Dedifferentiated amniotic fluid mesenchymal stem cell (primary cell): Measurements from ENCODE around the gene KANTR.

ENCODE experiments used
- DNase-seq: peaks from one replicate; pipeline ENCODE4 v3.0.0-alpha.2; 2016; ENCODE audit errors: extremely low spot score

Gene KANTR

GRCh38 chrX:53081925-53082772 is 11.8 kb upstream of the KANTR start, which contains the start of gene TSPYL2:
TSS of gene TSPYL2 (plus strand) at chrX:53082367. CDS start at chrX:53082499, 132 bp downstream.
- peak; percentile 92 for DNase-seq

- no peak for DNase-seq
Measured at GRCh38 chrX:53082773-53083616, 10.9 kb upstream of the KANTR start.

- no peak for DNase-seq
Measured at GRCh38 chrX:53084043-53084570, 9.8 kb upstream of the KANTR start.

- DNase-seq, result no peak
Measured at GRCh38 chrX:53084863-53085262, 9.1 kb upstream of the KANTR start.

- no peak for DNase-seq
Measured at GRCh38 chrX:53085661-53086229, 8.2 kb upstream of the KANTR start.

GRCh38 chrX:53086464-53086863 is 7.5 kb upstream of the KANTR start:
- DNase-seq, result no peak

GRCh38 chrX:53087388-53087831 is 6.5 kb upstream of the KANTR start:
- no peak for DNase-seq

GRCh38 chrX:53088136-53088974 is 5.6 kb upstream of the KANTR start:
- peak; percentile 17 for DNase-seq

GRCh38 chrX:53089224-53089842 is 4.6 kb upstream of the KANTR start:
- DNase-seq, result peak; percentile 62

GRCh38 chrX:53089925-53090324 is 4.0 kb upstream of the KANTR start:
- DNase-seq, result no peak

- no peak for DNase-seq
Measured at GRCh38 chrX:53091354-53091753, 2.6 kb upstream of the KANTR start.

- DNase-seq, result peak; percentile 54
Measured at GRCh38 chrX:53093177-53093655, 726 bp upstream of the KANTR start.

- DNase-seq, result no peak
Measured at GRCh38 chrX:53094582-53094905, 602 bp downstream of the KANTR start.

- no peak for DNase-seq
Measured at GRCh38 chrX:53095796-53096195, 1.9 kb downstream of the KANTR start.

GRCh38 chrX:53114864-53115549 is 21.1 kb downstream of the KANTR start:
- no peak for DNase-seq

GRCh38 chrX:53115550-53115874 is 21.6 kb downstream of the KANTR start:
- DNase-seq, result no peak

- DNase-seq, result peak; percentile 47
Measured at GRCh38 chrX:53116101-53116500, 22.2 kb downstream of the KANTR start.

- no peak for DNase-seq
Measured at GRCh38 chrX:53122013-53122412, 28.1 kb downstream of the KANTR start.

GRCh38 chrX:53125506-53125905 is 31.6 kb downstream of the KANTR start:
- DNase-seq, result peak; percentile 20

- DNase-seq, result no peak
Measured at GRCh38 chrX:53126377-53126776, 32.4 kb downstream of the KANTR start.
